GM21367 (cell line): Measurements from ENCODE around the gene SOX1.

Source experiments
- ATAC-seq: cut with Tn5 transposase; IDR thresholded peaks from one replicate; pipeline ENCODE4 v1.9.1; 2021; ENCODE audit not compliant: unreplicated experiment

Gene SOX1

DNA sequence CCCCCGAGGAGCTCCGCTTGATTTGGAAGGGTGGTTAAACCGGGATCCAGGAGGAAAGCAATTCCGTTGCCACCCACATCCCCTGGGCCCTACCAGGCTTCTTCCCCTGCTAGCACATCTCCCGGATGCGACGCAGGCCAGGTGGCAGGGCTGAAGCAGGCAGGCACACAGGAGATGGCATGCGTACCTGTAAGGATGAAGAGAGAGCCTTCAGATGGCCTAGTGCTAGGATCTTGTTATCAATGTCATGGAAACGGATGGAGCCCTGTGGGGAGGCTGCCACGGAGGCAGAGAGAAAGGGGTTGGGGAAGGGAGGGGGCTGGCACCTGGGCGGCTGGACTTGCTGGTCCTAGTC lies 8.5 kb upstream of the SOX1 start:
- ATAC-seq: no peak

DNA sequence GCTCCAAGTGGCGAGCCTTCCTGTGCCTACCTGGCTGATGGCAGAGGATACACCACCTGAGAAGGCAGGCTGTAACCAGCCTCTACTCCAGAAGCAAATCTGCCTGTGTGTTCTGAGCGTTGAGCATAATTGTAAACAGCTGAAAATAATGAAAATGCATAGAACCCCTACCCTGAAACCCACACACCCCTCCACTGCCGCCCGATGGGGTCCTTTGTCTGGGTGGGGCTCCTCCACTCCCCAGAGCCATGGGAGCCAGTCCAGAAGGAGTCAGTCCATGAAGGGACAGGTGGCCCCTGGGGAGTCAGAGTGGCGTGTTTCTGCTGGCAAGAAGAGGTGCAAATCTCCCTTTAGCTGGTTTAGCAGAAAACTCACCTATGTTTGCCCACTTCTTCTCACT lies 8.0 kb upstream of the SOX1 start:
- no peak for ATAC-seq

DNA sequence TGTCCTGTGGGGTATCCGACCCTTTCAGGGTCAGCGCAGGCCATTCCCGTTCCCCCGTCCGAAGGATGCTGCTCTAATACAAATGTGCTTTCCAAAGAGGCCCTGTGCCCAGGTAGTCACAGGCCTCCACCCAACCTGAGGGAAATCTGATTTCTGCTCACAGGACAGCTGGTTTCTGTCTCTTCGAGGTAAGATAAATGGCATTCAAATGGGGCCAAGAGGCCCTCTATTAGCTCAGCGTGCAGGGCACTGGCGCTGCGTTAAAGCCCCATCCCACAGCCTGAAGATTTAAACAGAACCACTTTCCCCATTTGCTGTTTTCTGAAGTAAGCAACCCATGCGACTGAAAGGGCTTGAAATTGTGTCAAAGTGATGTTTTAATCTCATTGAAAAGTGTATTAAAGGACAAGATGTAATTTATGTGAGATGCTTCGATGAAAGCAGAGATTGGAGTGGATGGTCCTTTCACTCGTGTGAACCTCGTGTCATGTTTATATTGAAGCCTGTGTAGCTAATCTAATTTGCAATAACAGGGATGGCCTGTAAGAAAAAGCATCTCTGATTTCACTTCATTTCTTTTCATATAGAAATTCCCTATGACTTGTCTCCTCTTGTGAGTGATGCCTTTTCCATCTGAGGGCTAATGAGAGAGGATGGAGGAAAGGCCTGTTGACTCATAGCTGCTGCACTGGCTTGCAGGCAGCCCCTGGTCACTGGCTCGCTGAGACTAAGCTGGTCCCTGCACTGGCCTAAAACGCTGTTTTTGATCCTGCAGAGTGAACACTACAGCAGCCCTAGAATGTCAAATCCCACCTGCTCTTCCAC lies 7.3 kb upstream of the SOX1 start:
- no peak for ATAC-seq

DNA sequence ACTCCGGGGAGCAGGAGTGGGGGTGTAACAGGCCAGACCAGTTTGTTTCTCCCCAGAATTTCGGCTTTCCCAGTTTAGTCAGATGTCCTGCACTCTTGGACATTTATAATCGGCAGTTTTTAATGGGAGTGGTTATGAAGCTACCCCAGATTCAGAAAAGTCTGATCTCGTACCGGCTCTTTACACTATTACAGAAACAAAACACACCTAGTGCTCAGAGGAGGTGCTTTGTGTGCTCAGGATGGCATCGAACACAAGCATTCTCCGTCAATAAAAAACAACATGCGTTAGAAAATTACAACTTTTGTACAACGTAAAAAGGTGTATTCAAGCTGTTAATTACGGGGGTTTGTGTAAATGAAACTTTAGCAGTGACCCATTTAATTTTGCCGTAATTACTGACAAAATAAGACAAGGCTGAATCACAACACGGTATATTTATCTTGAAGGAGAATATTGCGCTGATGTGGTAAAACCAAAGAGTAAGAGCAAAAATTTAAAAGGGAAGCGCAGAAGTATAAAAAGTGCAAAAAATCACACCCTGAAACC lies 6.6 kb upstream of the SOX1 start:
- ATAC-seq: no peak

DNA sequence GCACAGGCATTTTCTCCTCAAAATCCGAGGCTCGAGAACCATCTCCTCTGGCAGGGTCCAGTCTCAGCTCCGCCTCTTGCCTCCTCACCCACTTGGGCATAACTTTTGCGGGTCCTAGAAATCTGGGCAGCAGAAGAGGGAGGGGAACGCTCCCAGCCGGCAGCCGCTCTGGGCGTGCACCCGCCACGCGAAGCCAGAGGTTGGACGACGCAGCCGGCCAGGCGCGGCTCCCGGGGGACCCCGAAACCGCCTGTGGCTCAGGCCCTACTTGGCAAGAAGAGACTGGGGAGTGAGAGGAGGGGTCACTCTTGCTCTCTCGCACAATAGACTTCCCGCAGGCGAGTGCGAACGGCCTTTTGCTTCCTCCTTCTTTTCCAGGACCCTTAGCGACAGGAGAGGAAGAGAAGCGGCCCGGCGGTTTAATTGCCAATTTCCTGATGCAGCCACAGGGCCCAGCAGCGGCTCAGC lies 6.0 kb upstream of the SOX1 start:
- no peak for ATAC-seq

DNA sequence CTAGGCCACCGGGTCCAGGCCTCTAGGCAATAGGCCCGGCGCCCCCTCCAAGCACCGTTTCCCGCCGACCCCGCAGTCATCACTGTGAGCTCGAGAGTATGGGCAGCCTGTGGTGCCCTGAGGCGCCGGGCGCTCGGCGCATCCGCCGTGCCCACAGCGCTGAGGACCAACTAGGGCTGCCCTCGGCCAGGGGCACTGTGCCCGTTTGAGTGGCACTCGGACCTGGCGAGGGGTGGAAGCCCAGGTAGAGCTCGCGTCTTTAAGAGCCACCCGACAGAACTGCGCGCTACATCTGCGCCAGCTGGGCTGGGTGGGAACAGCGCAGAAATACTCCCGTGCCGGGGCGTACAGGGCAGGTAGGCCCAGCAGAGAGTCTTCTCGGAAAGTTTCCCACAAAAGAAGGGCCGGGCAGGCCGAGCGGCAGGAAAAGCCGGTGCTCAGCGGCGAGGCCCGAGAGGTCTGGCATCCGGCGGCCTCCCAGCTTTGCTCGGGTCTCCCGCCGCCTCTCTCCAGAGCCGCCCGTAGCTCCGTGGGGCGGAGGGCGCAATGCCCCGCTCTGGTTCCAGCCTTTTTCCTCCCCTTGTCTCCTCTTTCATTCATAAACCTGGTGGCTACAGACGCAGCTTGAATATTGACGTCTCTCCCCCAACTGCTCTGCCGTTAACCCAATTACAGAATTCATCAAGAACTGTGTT lies 5.4 kb upstream of the SOX1 start:
- ATAC-seq: no peak

DNA sequence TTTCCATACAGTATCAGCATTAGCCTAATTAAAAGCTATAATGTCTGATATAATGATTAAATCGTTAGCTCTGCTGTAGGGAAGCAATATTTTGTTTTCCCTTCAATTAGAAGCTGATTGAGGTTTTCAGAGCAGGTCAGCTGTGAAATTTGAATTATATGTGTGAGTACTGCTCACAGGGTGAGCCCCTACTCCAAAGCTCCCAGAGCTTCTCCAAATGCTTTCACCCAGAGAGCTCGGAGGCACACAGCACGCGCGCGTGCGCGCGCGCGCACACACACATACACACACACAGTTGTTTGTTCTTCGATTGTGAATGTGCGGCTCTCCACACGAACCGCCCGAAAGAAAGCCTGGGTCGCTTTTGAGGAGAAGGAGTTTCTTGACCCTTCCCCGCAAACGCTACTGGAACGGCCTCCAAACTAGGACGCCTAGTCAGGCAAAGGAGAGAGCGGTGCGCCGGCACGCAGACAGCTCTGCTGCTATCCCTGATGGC lies 4.8 kb upstream of the SOX1 start:
- ATAC-seq: no peak

DNA sequence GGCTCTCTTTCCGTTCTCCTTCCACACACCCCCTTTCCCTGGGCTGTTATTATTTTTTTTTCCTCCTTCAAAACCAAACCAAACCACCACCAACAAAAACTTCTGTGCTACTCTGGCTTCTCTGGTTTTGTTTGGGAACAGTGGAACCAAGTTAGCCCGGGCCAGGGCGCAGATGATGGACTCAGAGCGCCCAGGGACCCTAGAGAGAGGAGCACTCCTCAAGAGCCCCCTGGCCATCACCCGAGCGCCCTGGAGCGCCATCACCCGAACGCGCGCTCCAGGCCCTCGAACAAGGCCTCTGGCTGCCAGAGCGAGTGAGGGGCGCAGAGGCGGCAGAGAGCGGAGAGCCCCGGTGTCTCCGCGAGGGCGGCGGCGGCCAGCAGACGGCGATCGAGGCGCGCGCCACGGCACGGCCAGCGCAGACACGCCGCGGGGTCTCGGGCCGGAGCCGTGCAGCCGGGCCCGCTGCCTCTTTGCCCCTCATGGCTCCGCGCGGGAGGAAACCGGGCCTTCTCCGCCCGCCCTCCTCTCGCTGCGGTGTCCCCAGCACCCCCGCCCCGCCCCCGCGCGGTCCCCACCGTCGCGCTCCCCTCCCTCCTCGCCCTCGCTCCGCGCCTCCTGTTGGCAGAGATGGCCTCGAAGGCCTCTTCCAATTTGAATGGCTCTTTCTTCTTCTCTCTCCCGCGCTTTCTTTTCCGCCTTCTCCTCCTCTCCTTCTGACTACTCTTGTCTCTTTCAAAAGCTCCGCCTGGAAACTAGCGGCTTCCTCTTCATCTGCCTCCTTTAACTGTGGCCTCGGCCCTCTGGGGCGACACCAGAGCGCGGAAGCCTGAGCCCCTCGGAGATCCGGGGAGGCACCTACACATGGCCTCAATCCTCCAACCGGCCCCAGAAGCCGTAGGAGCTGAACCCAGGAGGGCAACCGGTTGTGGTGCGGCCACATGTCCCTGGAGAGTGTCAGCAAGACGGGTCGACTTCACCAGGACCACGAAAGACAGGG lies 4.1 kb upstream of the SOX1 start:
- ATAC-seq: no peak

DNA sequence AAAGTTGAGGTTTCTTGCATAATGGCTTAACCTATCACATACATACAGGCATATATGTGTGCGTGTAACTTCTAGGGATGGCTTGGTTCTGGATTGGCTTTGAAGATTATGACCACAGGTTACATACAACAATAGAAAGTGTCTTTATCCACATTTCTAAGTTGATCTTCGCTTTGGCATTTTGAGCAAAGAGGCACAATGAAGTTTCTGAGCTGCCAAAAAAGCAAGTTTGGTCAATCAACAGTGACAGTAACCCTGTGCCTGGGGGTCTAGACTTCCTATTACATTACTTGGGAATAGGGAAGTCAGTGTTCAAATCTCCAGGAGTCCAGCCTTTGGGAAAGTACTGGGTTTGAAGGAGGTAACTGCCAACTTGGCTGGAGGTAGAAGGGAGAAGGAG lies 3.1 kb upstream of the SOX1 start:
- ATAC-seq: no peak

DNA sequence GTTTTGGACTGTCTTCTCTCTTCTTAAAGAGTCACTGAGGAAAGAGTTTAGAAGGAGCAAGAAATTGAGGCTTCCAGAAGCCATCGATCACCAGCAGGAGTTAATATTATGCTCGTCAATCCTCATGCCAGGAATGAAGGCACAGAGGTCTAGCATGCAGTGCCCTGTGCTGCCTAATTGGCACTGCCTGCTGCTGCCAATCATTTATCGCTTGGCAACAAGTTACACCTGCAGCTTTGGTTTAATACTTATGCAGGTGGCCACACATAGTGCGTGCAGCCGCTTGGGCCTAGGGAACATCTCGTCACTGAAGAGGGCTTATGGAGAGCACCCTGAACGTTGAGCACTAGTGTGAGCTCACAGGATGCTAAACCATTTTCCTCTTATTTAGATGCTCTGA lies 2.7 kb upstream of the SOX1 start:
- ATAC-seq: no peak

DNA sequence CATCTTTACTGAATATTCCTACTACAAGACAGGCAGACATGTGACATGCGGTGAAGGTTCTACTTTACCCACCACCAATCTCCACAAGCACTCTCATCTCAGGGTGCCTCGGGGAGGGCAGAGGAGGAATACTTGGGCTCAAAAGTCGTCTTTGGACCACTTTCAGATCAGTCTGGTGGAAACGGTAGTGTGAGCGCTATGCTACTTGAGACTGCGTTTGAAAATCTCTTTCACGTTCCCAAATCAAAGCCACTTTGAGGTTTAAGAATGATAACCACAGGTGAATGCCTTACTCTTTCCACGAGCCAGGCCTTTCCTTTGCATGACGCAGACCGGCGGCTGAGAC lies 1.5 kb upstream of the SOX1 start:
- ATAC-seq: no peak

DNA sequence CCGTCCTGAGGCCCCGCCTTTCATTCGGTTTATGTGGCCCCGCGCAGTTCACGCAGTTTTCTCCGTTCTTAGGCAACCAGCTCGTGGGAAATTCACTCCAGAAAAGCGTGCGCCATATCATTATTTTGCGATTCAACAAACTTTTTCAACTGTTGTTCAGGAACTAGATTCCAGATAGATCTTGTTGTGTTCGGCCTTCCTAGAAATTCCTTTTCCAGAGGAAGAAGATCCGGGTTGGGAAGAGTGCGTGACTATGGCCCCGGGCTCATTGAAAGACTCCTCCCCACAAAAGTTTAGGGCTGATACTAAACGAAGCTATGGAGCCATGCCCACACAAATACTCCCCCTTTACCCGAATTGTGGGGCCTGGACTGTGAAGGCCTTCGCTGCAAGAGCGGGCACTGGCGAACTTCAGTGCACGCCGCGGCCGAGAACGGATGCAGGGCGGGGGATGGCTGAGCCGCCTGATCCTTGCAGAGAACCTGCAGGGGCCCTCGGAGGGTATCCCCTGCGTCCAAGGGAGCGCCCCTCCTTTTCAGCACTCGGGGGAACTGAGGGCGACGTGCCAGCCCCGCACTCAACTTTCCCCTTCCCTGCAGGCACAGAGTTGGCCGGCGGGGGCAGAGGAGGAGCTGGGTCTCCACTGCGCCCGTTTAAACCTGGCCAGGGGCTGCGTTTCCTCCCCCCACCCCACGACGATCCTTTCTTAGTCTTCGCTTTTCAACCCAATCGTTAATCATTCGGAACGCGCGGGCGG lies 904 bp upstream of the SOX1 start:
- ATAC-seq: no peak

DNA sequence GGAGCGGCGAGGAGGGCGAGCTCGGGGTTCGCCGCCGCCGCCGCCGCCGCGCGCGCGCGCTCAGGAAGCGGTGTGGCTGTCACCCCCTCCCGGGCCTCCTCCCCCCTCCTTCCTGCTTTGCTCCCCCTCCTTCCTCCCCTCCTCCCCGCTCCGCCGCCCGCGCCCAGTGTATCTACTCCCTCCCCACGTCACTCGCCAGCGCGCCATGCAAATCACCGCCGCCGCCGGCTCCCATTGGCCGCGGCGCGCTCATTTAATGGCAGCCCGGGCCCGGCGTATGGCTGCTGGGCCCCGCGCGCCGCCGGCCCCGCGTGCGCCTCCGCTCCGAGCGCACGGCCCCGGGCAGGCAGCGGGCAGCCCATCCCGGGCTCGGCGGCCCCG lies 335 bp upstream of the SOX1 start:
- ATAC-seq: no peak

DNA sequence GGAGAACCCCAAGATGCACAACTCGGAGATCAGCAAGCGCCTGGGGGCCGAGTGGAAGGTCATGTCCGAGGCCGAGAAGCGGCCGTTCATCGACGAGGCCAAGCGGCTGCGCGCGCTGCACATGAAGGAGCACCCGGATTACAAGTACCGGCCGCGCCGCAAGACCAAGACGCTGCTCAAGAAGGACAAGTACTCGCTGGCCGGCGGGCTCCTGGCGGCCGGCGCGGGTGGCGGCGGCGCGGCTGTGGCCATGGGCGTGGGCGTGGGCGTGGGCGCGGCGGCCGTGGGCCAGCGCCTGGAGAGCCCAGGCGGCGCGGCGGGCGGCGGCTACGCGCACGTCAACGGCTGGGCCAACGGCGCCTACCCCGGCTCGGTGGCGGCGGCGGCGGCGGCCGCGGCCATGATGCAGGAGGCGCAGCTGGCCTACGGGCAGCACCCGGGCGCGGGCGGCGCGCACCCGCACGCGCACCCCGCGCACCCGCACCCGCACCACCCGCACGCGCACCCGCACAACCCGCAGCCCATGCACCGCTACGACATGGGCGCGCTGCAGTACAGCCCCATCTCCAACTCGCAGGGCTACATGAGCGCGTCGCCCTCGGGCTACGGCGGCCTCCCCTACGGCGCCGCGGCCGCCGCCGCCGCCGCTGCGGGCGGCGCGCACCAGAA lies 1.1 kb downstream of the SOX1 start:
- ATAC-seq: no peak

DNA sequence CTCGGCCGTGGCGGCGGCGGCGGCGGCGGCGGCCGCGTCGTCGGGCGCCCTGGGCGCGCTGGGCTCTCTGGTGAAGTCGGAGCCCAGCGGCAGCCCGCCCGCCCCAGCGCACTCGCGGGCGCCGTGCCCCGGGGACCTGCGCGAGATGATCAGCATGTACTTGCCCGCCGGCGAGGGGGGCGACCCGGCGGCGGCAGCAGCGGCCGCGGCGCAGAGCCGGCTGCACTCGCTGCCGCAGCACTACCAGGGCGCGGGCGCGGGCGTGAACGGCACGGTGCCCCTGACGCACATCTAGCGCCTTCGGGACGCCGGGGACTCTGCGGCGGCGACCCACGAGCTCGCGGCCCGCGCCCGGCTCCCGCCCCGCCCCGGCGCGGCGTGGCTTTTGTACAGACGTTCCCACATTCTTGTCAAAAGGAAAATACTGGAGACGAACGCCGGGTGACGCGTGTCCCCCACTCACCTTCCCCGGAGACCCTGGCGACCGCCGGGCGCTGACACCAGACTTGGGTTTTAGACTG lies 1.7 kb downstream of the SOX1 start:
- no peak for ATAC-seq

DNA sequence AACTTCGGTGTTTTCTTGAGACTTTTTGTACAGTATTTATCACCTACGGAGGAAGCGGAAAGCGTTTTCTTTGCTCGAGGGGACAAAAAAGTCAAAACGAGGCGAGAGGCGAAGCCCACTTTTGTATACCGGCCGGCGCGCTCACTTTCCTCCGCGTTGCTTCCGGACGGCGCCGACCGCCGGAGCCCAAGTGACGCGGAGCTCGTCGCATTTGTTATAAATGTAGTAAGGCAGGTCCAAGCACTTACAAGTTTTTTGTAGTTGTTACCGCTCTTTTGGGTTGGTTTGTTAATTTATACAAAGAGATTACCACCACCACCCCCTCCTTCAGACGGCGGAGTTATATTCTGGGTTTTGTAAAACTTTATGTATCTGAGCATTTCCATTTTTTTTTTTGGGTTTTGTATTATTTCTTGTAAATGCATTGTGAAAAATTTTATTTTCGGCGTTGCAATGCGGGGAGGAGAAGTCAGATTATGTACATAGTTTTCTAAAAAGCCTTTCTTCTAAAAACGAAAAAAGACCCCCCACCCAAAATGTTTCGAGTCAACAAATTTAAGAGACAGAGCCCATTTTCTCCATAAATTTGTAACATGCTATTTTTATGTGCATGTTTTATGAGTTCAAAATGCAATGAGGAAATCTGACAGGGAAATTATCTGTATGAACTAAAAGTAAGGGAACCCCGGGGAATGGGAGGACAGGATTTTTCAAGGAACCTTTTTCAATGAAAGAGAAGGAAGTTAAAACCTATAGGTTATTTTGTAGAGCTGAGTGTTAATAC lies 2.3 kb downstream of the SOX1 start:
- no peak for ATAC-seq

DNA sequence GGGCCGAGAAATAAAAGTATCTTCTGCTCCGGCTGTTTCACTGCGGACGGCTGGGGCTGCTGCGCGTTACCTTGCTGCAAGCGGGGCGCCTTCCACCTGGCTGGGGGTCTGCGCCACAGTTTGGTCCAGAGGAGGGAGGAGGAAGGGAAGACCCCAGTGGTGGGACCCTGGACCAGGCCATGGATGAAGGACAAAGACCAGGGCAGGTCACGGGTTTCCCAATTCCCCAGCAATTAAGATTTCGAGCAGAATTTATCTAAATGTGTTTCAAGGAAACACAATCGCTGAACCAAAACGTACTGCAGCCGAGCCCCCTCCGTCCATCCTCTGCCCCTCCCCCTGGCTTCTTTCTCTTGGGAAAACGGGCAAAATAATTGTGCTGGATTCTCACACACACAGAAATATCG lies 2.9 kb downstream of the SOX1 start:
- ATAC-seq: no peak

DNA sequence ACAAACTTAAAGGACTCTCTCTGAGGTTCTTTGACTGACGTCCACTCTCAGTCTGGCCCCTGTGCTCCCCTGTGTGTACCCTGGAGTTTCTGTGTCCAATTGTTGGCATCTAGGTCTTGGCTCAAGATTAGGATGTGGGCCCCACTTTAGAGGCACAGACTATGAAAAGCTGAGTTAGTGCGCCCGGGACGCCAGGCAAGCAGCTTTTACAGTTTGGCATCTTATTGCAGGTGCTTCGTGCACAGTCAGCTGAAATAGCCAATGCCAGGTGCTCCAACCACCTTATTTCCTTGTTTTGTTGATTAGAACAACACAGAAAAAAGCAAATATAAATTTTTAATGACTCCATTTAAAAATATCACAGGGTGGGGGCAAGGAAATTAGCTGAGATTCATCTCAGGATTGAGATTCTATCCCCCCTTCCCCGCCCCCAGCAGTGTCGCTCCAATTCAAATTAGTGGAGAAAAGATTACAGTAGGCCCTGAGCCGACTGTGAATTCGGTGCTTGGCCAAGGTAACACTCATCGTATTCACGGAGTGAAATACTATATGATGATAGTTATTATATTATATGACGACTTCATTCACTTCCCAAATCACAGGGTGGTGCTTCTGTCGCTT lies 4.3 kb downstream of the SOX1 start:
- no peak for ATAC-seq
